ENCODE results near the gene SLC46A1.

DNA sequence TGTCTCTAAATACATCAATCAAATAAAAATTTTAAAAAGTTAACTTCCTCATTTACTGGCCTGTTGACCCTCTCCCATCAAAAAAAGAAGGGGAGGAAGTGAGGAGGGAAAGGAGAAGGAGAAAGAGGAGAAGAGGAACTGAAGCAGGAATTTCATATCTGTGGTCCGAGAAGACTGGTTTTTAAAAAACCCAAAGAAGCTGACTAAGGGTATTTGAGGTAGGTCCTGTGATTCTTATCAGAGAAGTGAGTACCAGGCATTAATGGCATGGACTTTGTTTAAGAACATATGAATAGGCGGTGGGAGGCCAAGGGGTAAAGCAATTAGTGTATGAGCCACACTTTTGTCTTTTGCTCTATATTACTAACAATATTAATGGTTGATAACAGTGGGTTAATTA is 2.0 kb downstream of the SLC46A1 start:
- TF ChIP-seq POLR2A (IDR thresholded peaks at IDR 0.05; ENCODE audit: low read depth) (no peak), CTCF (IDR thresholded peaks at IDR 0.05) (no peak)

Data from esophagus muscularis mucosa (tissue), 3 donors.